NCI-H526 (cell line): ENCODE results near the gene MYO19.
A peak's percentile ranks its signal among the peaks of the same experiment; 100 is the strongest.
"Not testable (repeated sequence)": the region's sequence is repeated elsewhere in the genome, so short reads cannot be mapped to it uniquely, and the experiment has no call there.

Source experiments
- DNase-seq, 2 experiments: peaks; one replicate each; lab custom pipeline; 2025; lab: John Stamatoyannopoulos, UW

The MYO19 gene

DNA sequence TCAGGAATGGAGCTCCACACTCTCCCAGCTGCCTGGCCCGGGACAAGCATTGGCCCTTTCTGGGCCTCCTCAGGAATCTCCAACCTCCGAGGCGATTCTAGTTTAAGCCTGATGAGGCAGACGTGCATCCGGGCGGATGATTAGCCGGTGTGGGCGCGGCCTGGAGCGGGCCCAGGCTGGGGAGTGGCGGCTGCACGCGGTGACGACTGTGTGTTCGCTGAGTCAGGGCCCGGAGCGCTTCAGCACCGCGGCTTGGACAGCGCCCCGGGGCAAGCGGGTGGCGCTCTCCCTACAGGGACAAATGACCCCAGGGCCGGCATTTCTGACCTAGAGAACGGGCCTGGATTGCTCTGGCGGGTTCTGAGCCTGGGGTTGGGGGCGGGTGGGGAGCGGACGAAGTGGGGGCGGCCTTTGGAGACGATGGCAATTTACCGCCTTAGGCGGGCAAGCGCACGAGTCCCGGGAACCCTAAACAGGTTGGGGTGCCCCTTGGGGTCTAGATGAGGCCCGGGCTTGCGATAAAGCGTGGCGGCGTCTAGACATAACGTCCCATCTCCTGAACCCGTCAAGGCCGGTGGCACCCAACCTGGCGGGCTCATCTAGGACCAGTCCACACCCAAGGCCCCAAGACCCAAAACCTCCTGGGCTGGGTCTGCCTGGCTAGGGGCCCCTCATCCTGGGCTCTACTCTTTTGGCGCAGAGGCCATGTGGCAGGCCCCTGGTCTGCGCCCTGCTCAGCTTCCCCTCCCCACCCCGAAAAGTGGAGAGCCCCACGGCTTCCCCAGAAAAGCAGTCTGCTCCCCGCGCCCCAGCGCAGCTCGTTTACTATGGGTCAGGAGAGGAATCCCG, 70.5 kb downstream of the MYO19 start:
- DNase-seq = peak in 1 of 2 experiments; percentile 46

DNA sequence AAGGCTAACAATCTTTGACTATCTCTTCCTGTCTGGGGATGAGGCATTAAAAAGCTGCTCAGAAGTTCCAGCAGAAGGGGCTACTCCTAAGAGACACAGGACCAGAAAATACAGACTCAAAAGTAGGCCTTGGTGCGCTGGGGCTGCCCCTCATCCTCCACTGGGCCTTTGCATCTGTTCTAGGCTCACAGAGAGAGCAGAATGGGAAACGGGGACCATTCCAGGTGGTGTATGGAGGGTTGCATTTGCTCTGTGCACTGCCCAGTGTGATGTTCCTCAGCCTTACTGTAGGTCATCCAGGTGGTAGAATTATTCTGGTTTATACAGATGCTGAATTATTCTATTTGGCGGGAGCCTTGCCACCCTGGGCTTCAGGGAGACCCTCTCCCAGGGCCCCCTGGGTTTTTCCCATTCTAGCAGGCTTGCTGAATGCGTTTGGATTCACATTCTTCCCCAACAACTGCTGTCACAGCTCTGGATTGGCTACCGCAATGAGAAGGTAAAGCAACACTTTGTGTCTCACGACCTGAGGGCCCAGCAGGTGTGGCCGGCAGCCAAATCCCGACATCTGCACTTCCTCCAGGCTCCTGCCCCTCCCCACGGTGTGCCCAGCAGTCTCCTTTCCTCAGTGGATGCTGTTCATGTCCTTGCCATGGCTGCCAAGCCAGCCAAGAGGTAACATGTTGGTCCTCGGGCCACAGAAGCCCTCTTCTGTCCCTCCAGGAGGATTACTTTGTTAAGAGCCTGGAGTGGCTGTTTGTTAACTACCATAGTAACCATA, 73.1 kb downstream of the MYO19 start:
- no peak for DNase-seq

DNA sequence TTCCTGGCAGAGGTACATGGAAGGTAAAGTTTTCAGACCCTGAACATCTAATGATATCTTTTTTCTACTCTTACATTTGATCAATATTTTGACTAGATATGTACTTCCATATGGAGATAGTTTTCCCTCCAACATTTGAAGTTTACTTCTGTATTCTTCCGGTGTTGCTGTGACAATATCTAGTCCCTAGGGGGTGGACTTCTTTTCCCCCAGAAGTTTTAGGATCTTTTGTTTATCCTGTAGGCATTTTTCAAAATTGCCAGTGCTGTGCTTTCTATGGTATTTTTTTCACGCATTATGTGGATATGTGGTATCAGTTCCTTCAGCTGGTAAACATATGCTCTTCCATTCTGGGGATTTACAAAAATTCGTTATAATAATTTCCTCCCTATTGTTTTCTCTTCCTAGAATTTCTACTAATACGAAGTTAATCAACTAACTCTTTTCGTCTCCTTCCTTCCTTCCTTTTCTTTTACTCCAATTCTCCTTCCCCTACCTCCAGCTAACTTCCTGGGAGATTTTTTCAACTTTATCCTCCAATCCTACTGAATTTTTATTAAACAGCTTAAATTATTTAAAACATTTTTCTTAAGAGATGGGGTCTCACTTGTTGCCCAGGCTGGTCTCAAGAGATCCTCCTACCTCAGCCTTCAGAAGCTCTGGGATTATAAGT, 74.3 kb downstream of the MYO19 start:
- no peak for DNase-seq

DNA sequence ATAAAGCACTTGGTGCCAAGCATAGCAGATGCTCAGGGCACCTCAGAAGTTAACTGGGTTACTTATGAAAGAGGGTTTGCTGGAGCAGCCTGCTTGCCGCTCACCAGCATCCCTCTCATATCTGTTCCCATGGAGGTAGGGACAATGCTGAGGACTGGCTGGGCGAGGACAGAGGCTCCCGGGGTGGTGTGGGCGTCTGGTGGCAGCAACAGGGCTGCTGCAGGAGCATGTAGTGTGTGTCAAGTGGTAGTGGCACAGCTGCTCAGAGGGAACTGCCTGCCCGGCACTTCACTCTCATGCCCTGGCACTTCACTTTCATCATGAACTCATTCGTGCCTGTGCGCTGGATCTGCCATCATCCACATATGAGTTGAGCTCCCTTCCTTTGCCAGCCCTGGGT, 75.1 kb downstream of the MYO19 start:
- no peak for DNase-seq

DNA sequence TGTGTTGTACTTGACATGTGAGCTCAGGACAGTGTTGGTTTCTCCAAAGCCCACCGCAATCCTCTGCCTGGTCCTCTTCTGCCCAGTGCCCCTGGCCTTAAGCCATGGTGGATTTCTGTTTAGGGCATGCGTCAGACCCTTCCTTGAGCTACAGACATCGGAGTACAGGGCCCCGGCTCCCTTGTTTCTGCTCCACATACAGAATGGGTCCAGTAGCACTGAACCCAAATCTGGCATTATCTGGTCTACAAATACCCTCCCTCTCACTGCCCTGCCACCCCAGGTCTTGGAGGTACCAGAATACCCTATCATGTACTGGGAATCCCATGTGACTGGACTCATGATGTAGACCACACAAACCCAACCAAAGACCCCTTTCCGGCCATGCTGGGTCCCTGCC, 75.6 kb downstream of the MYO19 start:
- DNase-seq = no peak

DNA sequence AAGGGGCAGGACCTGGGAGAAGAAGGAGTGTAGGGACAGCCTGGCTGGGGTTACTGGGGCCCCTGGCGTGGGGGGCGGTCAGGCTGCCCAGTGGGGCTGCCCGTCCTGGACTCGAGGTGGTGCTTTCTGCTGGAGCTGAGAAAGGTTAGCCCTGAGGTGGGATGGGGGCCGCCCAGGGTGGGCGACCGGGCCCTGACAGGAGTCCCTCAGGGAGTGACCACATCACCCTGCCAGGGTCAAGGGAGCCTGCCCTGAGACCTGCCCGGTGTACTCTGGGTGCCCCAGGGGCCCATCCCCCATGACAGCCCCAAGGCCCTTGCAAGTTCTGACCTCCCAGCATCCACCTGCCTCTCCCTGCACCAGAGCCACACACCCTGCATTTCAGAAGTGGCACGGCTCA, 77.0 kb downstream of the MYO19 start:
- DNase-seq = not testable (repeated sequence)

DNA sequence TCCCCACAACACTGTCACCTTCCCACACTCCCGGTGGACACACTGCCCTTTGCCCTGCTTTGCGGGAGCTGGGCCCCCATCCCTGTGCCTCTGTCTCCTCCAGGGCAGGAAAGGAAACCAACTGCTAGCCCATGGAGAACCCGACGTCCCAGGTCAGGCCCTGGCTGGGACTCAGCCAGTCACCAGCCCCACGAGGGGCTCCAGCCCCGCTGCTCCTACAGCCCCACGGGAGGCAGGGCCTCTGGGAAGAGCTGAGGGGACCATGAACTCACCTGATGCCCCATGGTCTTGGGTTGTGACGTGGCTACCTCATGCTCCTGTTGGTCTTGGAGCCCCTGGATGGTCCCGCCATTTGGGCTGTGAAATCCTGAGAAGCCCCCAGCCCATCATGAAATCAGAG, 81.8 kb downstream of the MYO19 start:
- not testable (repeated sequence) for DNase-seq

DNA sequence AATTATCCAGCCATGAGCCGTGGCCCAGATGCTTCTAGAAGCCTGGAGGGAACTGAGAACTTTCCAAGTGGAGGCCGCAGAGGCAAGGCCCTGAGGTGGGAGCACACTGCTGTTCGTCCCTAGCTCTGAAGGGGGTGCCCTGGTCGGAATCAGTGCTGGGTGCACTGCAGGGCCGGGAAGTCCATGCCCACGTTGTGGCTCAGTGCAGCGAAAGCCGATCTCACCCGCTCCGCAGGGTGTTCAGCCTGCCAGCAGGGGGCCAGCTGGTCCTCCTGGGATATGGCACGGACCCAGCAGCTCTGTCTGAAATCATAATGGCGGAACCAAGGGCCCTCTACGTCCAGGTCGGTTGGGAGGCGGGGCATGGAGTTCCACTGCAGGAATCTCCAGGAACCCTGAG, 84.7 kb downstream of the MYO19 start:
- not testable (repeated sequence) for DNase-seq
